ENCODE data around the gene NUP98.

The NUP98 gene

DNA sequence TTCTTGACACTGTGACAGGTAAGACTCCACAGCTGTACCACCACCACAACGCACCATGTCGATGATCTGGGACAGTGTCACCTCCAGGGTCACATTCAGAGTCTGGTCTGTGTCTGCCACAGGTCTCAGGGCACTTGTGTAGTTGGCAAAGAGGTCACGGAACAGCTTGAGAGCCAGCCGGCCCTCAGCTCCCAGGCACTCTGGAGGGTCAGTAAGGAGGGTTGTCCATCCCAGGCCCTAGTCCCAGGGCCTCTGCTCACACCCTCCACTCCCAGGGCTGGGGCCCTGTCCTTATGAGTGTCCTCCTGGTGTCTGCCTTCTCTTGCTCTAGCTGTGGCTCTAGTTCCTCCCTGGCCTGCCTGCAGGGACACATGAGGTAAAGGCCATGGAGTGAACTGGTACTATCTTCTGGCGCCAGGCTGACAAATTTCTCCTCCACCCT, 127.6 kb downstream of the NUP98 start:
- Histone ChIP-seq H3K4me1 (ENCODE audit: insufficient read depth, poor library complexity, severe bottlenecking) (peaks cover 10% of the 10 kb centered on the region), H3K9me3 (ENCODE audit: severe bottlenecking) (no peaks in the 10 kb centered on the region), H3K4me3 (ENCODE audit: severe bottlenecking) (no peak overlapping the region), H3K36me3 (ENCODE audit: low read depth) (peaks cover 20% of the 10 kb centered on the region), H3K27ac (ENCODE audit: poor library complexity, severe bottlenecking) (no peak overlapping the region), H3K27me3 (ENCODE audit: insufficient read depth, poor library complexity, severe bottlenecking) (no peaks in the 10 kb centered on the region)
- ATAC-seq (ENCODE audit: low read depth) (no peak), DNase-seq (ENCODE audit: low spot score) (no peak)
- TF ChIP-seq, protein P1, sequence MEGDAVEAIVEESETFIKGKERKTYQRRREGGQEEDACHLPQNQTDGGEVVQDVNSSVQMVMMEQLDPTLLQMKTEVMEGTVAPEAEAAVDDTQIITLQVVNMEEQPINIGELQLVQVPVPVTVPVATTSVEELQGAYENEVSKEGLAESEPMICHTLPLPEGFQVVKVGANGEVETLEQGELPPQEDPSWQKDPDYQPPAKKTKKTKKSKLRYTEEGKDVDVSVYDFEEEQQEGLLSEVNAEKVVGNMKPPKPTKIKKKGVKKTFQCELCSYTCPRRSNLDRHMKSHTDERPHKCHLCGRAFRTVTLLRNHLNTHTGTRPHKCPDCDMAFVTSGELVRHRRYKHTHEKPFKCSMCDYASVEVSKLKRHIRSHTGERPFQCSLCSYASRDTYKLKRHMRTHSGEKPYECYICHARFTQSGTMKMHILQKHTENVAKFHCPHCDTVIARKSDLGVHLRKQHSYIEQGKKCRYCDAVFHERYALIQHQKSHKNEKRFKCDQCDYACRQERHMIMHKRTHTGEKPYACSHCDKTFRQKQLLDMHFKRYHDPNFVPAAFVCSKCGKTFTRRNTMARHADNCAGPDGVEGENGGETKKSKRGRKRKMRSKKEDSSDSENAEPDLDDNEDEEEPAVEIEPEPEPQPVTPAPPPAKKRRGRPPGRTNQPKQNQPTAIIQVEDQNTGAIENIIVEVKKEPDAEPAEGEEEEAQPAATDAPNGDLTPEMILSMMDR (IDR thresholded peaks at IDR 0.05; ENCODE audit: poor library complexity, severe bottlenecking), result no peak

DNA sequence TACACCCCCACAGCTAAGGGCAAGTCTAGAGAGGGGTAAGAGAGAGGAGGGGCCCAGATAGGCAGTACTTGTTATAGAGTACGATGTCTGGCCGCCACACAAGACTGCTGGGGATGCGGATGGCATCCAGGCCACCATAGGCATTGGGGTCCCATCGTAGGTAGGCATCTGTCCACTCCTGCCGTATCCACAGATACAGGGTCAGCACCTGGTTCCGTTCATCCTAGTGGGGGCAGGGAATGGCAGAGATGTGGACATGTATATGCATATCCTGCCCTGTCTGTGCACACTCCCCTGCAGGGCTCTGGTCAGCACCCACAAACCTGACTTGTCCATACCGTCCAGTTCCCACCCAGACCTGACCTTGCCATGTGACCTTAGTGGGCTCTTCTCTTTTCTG, 128.2 kb downstream of the NUP98 start:
- H3K27ac ChIP-seq (ENCODE audit: poor library complexity, severe bottlenecking), result no peak overlapping the region
- TF ChIP-seq, protein P1 (IDR thresholded peaks at IDR 0.05; ENCODE audit: poor library complexity, severe bottlenecking), result no peak
- ATAC-seq (ENCODE audit: low read depth) (no peak), DNase-seq (ENCODE audit: low spot score) (no peak)
- no peak overlapping the region for H3K4me3 ChIP-seq (ENCODE audit: severe bottlenecking)
- H3K27me3 ChIP-seq (ENCODE audit: insufficient read depth, poor library complexity, severe bottlenecking), result no peaks in the 10 kb centered on the region
- H3K36me3 ChIP-seq (ENCODE audit: low read depth), result peaks cover 15% of the 10 kb centered on the region
- H3K4me1 ChIP-seq (ENCODE audit: insufficient read depth, poor library complexity, severe bottlenecking), result peaks cover 4% of the 10 kb centered on the region
- H3K9me3 ChIP-seq (ENCODE audit: severe bottlenecking), result no peaks in the 10 kb centered on the region

DNA sequence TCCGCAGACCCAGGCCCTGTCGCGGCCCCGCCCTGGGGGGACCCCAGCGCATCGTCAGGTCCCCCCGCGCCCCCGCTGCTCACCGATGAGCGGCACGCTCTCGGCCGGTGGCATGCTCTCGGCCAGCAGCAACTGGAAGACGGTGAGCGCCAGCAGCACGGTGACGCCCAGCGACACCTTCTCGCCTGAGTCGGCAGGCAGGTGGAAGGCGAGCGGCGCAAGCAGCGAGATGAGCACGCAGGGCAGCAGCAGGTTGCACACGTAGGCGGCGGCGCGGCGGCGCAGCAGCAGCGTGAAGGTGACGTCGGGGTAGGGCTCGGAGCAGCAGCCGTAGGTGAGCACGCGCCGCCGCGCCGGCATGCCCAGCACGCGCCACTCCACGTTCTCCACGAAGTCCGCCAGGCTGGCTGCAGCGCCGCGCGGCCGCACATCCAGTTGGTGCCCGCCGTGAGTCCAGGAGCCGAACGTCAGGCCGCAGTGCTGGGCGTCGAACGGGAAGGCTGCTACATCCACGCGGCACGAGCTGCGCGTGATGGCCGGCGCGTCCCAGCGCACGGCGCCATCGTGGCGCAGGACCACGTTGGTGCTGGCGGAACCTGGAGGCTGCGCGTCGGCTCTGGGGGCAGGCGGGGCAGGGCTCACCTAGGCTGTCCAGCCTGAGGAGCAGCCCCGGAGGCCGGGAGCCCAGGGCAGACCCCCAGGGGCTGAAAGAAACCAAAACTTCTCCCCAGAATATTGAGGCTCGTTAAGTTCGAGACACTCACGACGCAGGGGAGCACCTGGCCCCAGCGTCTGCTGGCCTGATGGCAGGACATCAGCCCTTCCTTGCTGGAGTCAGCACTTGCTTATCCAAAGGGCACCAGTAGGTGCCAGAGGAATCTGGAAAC, 130.0 kb downstream of the NUP98 start:
- TF ChIP-seq, protein P1 (IDR thresholded peaks at IDR 0.05; ENCODE audit: poor library complexity, severe bottlenecking), result no peak
- Histone ChIP-seq H3K36me3 (ENCODE audit: low read depth) (no peaks in the 10 kb centered on the region), H3K9me3 (ENCODE audit: severe bottlenecking) (no peaks in the 10 kb centered on the region), H3K27ac (ENCODE audit: poor library complexity, severe bottlenecking) (no peak overlapping the region), H3K4me3 (ENCODE audit: severe bottlenecking) (no peak overlapping the region), H3K27me3 (ENCODE audit: insufficient read depth, poor library complexity, severe bottlenecking) (no peaks in the 10 kb centered on the region), H3K4me1 (ENCODE audit: insufficient read depth, poor library complexity, severe bottlenecking) (no peaks in the 10 kb centered on the region)
- DNase-seq (ENCODE audit: low spot score), result no peak
- ATAC-seq (ENCODE audit: low read depth), result no peak

DNA sequence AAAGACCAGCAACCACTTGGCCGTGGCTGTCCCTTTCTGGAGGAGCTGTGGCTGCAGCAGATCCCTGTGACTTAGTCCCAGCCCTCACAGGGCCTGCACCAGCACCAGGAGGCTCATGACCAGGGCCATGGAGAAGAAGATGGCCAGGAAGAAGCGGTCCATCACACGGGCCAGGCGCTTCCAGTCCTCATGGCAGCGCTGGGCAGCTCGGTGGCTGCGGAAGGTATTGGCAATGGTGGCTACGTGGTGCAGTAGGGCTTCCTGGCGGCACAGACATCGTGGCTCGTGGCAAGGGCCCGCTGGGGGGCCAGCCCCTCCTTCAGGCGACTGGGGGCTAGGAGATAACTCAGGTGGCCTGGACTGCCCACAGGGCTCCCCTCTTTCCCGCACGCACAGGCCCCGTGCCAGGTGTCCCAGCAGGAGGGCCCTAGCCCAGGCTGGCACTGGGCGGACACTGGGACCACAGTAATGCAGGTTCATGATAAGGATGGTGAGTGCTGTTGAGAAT, 131.3 kb downstream of the NUP98 start:
- Histone ChIP-seq H3K4me3 (ENCODE audit: severe bottlenecking) (no peak overlapping the region), H3K4me1 (ENCODE audit: insufficient read depth, poor library complexity, severe bottlenecking) (no peaks in the 10 kb centered on the region), H3K9me3 (ENCODE audit: severe bottlenecking) (no peaks in the 10 kb centered on the region), H3K27me3 (ENCODE audit: insufficient read depth, poor library complexity, severe bottlenecking) (no peaks in the 10 kb centered on the region), H3K36me3 (ENCODE audit: low read depth) (no peaks in the 10 kb centered on the region), H3K27ac (ENCODE audit: poor library complexity, severe bottlenecking) (no peak overlapping the region)
- TF ChIP-seq, protein P1 (IDR thresholded peaks at IDR 0.05; ENCODE audit: poor library complexity, severe bottlenecking), result no peak
- ATAC-seq (ENCODE audit: low read depth) (no peak), DNase-seq (ENCODE audit: low spot score) (no peak)
